ENCODE results near the gene ROPN1L. TPM values are rescaled to one million over a fixed set of nuclear protein-coding genes. Genes with fewer than 3 reads are reported as not detected.

The ROPN1L gene
- total RNA-seq, 1 experiment from 2014 or later: 0.66 TPM

DNA sequence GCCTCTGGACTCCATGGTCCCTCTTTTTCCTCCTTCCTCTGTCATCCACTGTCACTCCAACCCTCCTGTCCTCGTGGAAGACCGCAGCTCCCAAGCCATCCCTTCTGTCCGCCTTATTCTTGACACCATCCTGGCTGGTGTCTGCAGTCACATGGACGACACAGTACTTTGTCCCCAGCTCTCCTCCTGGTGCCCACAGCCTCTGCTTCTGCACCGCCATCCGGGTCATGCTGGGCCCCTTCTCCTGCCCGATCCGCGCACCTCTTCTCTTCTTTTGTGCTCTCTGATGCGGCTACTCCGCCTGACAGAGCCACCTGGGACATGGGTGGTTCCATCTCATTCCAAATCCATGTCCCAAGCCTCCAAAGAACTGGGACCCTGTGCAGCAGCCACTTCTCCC lies 22.5 kb downstream of the ROPN1L start:
- no peaks in the 10 kb centered on the region for H3K36me3 ChIP-seq (ENCODE audit: control insufficient read depth in 1 of 2, insufficient read depth in 2 of 2, low read length in 2 of 2)
- H3K9me3 ChIP-seq (ENCODE audit: control insufficient read depth in 1 of 2, insufficient read depth in 1 of 2, low read depth in 1 of 2, low read length in 2 of 2): no peaks in the 10 kb centered on the region
- H3K4me1 ChIP-seq (ENCODE audit: control insufficient read depth in 1 of 2, insufficient read depth in 2 of 2, low read length in 2 of 2): peaks cover 6 to 15% of the 10 kb centered on the region in 2 experiments; a peak in 3 of 4 replicates
- TF ChIP-seq SIN3A (IDR thresholded peaks at IDR 0.05; ENCODE audit: low read depth): no peak
- no peak for TF ChIP-seq CBX3 (IDR thresholded peaks at IDR 0.05; ENCODE audit: low read depth)
- TF ChIP-seq, protein P1, sequence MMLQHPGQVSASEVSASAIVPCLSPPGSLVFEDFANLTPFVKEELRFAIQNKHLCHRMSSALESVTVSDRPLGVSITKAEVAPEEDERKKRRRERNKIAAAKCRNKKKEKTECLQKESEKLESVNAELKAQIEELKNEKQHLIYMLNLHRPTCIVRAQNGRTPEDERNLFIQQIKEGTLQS (IDR thresholded peaks at IDR 0.05): no peak
- no peak for TF ChIP-seq SP1 (IDR thresholded peaks at IDR 0.05; ENCODE audit: low read depth)
- no peak for TF ChIP-seq ZFX (IDR thresholded peaks at IDR 0.05)
- TF ChIP-seq POLR2A (IDR thresholded peaks at IDR 0.05; ENCODE audit: borderline replicate concordance, extremely low read depth, insufficient read depth, insufficient read length): no peak
- no peak for TF ChIP-seq TCF7L2 (IDR thresholded peaks at IDR 0.05; ENCODE audit: borderline replicate concordance, extremely low read depth, insufficient read depth, insufficient read length)
- no peak for TF ChIP-seq EZH2phosphoT487 (IDR thresholded peaks at IDR 0.05; ENCODE audit: borderline replicate concordance)
- TF ChIP-seq FOSL1 (IDR thresholded peaks at IDR 0.05; ENCODE audit: low read depth): no peak
- no peak for TF ChIP-seq ELF1 (IDR thresholded peaks at IDR 0.05; ENCODE audit: borderline replicate concordance, low read depth)
- TF ChIP-seq SRF (IDR thresholded peaks at IDR 0.05; ENCODE audit: low read depth): no peak
- TF ChIP-seq EGR1 (IDR thresholded peaks at IDR 0.05; ENCODE audit: low read depth): no peak
- TF ChIP-seq, protein P2, sequence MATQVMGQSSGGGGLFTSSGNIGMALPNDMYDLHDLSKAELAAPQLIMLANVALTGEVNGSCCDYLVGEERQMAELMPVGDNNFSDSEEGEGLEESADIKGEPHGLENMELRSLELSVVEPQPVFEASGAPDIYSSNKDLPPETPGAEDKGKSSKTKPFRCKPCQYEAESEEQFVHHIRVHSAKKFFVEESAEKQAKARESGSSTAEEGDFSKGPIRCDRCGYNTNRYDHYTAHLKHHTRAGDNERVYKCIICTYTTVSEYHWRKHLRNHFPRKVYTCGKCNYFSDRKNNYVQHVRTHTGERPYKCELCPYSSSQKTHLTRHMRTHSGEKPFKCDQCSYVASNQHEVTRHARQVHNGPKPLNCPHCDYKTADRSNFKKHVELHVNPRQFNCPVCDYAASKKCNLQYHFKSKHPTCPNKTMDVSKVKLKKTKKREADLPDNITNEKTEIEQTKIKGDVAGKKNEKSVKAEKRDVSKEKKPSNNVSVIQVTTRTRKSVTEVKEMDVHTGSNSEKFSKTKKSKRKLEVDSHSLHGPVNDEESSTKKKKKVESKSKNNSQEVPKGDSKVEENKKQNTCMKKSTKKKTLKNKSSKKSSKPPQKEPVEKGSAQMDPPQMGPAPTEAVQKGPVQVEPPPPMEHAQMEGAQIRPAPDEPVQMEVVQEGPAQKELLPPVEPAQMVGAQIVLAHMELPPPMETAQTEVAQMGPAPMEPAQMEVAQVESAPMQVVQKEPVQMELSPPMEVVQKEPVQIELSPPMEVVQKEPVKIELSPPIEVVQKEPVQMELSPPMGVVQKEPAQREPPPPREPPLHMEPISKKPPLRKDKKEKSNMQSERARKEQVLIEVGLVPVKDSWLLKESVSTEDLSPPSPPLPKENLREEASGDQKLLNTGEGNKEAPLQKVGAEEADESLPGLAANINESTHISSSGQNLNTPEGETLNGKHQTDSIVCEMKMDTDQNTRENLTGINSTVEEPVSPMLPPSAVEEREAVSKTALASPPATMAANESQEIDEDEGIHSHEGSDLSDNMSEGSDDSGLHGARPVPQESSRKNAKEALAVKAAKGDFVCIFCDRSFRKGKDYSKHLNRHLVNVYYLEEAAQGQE (IDR thresholded peaks at IDR 0.05; ENCODE audit: low read depth): no peak
- no peak for TF ChIP-seq CEBPB (IDR thresholded peaks at IDR 0.05; ENCODE audit: low read depth)
- no peak for TF ChIP-seq POLR2AphosphoS5 (IDR thresholded peaks at IDR 0.05; ENCODE audit: low read depth, low read length)
- TF ChIP-seq, protein P3, sequence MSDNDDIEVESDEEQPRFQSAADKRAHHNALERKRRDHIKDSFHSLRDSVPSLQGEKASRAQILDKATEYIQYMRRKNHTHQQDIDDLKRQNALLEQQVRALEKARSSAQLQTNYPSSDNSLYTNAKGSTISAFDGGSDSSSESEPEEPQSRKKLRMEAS (IDR thresholded peaks at IDR 0.05): no peak
- no peak for TF ChIP-seq JUND (IDR thresholded peaks at IDR 0.05)
- no peak for TF ChIP-seq ZBTB33 (IDR thresholded peaks at IDR 0.05; ENCODE audit: extremely low read depth, insufficient replicate concordance, low read length)
- H2AFZ ChIP-seq (ENCODE audit: low read depth, low read length, poor library complexity, severe bottlenecking): no peak overlapping the region
- DNase-seq (ENCODE audit: low read depth, low spot score) (no peak), ATAC-seq (no peak)
- no peak overlapping the region for H3K4me2 ChIP-seq (ENCODE audit: low read length)
- no peak overlapping the region for H3K4me3 ChIP-seq (replicated peaks in 1 of 2; ENCODE audit: low read depth in 1 of 2, low read length in 2 of 2)
- POLR2A ChIA-PET: no interaction called here
- no peaks in the 10 kb centered on the region for H3K79me2 ChIP-seq (ENCODE audit: insufficient read depth, low read length)
- H3K9ac ChIP-seq (ENCODE audit: low read length): no peak overlapping the region
- CTCF ChIA-PET: no interaction called here
- RAD21 ChIA-PET (ENCODE audit: low non-redundant PET in 1 of 2, low total read pairs in 2 of 2, uncharacterized antibody in 2 of 2, unreplicated experiment in 2 of 2): no interaction called here
- no peaks in the 10 kb centered on the region for H3K9me2 ChIP-seq (ENCODE audit: insufficient read depth)
- H3K27me3 ChIP-seq (ENCODE audit: insufficient read depth, low read length): no peaks in the 10 kb centered on the region
- no peaks in the 10 kb centered on the region for H4K20me1 ChIP-seq (ENCODE audit: insufficient read depth)
- H3K27ac ChIP-seq (ENCODE audit: low read depth, low read length): no peak overlapping the region
- BruUV-seq (replicated peaks): no TSS peak
- intact Hi-C loops (cut with micrococcal nuclease): no loop called here

All from HCT116 (cell line).